Amniotic epithelial cell (primary cell): Measurements from ENCODE around the gene TPSAB1.

ENCODE experiments used
- DNase-seq: peaks from one replicate; pipeline ENCODE4 v3.0.0-alpha.2; 2010; ENCODE audit warnings: low read depth

Gene TPSAB1

DNA sequence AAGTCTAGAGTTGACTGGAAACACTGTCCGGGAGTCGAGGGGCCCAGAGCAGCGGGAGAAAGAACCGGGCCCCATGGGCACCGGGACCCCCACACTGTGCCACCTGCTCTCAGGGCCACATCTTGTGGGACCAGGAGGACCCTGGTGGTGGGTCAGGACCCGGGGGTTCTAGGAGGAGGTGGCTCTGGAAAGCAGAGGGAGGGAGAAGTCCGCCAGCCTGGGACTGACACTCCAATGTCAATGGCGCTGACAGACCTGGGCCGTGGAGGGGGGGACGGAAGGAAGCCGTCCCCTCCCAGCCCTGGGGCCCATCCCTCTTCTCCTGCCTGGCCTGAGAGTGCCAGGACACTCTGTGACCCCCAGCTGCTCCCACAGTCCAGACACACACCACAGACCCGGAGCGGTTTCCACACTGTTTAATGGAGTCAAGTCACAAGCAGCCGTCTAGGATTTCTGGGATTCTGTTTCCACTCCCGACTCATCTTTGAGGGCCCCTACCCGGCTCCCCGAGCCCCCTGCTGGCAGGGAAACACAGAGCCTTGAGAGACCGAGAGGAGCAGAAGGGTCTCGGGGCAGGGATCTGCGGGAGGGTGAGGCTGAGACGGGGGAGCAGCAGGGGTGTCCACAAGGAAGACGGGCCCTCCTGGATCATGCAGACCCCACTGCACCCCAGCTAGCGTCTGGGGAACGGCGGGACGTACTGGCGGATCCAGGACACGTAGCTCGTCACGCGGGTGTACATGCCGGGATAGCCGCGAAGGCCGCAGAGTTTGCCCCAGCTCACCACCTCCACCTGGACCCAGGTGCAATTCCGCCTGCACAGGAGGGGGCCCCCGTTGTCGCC, 45.4 kb downstream of the TPSAB1 start:
- DNase-seq = no peak

DNA sequence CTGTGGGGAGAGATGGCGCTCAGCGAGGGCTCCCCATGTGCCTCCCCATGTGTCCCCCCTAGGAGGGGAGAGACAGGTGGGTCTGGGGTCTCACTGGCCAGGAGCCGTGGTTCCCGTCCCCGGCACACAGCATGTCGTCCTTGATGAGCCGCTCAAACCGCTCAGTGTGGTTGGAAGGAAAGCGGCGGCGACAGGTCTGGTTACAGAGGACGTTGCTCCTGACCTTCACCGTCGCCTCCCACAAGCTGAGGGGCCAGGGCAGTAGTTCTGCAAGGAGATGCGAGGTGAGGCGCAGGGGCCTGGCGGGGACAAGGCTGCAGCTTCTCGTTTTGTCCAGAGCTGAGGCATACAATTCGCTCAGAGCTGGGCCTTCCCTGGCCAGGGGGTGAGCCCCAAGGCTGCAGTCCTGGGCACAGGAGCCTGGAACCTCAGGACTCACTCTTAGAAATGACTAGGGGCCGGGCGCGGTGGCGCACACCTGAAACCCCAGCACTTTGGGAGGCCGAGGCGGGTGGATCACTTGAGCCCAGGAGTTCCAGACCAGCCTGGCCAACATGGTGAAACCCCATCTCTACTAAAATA, 46.1 kb downstream of the TPSAB1 start:
- DNase-seq = no peak

DNA sequence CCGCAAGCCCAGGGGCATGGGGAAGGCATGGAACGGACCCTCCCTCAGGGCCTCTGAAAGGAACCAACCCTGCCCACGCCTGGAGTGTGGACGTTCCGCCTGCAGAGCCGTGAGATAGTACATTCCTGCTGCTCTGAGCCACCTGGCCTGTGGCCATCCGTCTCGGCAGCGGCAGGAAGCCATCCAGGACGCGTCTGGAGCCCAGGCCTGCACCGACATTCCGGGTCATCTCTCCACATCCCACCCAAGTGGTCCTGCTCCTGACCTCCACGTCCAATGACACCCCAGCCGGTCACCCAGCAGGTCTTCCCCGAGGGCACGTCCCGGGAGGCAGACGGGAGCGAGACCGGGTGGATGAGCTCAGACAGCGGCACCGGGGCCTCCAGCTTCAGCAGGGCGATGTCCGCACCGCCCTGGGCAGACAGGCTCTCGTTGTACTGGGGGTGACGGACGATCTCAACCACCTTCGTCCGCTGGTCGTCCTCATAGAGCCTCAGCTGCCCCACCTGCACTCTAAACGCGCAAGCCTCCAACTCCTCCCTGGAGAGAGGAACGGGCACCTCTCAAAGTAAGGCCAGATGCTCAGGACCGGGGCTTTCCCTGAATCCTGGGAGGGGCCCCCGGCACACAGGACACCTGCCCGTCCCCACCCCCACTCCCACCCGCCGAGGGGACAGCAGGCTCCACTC, 47.6 kb downstream of the TPSAB1 start:
- no peak for DNase-seq

DNA sequence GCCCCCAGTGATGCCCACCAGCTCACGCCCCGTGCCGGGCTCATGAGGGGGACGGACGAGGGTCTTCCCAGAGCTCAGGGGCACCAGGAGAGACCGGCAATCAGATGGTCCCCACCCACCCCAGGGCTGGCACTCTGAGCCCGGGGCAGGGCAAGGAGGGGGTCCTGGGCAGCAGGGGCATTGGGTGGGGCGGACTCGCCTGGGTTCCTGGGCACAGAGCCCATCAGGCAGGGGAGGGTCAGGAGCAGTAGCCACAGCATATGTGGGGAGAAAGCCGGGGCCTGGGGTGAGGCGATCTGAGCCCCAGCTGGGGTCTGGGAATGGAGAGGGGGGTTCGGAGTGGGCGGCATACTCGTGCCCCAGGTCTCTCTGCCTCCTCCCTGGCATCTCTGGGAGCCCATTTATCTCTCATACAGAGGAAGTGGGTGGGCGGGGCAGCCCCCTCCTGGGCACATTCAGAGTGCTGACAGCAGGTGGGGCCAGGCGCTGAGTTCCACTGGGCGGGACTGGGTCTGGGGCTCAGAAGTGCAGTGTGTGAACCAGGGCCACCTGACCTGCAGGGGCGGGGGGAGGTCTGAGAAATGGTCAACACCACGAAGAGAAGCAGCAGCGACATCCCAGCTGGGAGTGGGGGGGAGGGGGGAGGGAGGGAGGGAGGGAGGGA, 48.4 kb downstream of the TPSAB1 start:
- no peak for DNase-seq

DNA sequence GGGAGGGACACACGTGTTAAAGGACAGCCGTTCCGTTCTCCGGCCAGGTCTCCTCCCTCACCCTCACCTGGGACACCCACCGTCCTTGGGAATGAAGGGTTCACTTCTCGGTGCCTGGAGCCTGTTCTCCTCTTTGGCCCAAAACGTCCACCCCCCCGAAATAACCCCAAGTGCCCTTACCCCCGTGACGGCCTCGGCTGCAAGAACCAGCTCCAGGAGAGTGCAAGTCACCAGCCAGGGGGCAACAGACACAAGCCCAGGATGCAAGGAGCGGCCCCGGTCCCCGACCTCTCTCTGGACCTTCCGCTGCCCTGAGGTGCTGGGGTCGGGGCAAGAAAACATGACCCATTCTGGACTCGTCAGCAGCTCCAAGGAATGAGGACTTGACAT, 49.0 kb downstream of the TPSAB1 start:
- no peak for DNase-seq

DNA sequence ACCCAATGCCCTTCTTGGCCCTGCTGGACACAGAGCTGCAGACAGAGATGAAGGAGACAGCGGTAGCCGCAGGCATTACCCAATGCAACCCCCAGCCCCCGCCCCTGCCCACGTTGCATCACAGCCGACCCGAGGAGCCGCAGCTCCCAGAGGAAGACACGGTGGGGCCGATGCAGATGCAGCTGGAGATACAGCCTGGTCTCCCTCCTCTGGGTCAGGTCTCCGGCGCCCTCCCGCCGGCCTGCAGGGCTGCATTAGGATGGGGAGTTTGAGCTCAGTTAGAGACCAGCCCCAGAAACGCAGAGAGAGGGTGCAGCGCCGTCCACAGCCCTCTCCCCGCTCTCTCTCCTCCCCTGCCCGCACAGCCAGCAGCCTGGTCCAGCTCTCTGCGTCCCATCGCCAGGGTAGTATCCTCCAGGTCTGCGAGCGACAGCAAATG, 49.6 kb downstream of the TPSAB1 start:
- peak; percentile 47 for DNase-seq

DNA sequence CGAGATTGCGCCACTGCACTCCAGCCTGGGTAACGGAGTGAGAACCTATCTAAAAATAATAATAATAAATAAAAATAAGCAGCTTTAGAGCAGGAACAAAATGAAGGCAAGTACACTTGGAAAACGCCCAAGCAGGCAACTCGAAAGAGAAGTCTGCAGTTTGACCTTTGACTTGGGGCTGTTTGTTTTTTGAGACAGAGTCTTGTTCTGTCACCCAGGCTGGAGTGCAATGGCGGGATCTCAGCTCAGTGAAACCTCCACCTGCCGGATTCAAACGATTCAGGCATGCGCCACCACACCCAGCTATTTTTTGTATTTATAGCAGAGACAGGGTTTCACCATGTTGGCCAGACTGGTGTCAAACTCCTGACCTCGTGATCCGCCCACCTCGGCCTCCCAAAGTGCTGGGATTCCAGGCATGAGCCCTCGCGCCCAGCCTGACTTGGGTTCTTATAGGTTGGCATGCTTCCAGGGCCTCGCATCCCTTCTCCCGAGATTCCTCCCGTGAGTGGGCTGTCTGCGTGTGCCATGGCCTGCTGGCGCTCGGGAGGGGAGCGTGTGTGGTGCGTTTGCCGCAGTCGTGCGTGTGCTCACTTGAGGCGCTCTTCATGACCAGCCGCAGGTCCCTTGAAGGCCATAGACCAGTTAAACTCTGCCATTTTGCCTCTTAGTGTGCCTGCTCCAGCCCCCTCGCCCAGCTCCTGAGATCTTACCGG, 50.5 kb downstream of the TPSAB1 start:
- no peak for DNase-seq

DNA sequence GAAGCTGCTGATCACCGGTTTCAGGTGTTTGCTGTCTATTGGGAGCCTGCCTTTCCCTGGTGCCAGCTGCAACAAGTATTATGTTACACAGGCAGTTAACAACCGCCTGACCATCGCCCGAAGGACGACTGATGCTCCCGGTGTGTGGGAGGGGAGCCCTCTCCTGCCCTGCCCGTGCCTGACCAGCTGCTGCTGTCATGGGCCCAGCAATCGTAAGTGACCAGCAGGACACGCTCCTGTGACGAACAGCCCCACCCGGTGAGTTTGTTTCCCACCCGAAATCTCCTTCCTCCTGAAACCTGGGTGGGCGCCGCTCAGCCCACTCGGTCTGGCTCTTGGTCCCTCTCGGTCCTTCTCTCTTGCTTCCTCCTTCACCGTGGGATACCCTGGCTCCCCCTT, 51.1 kb downstream of the TPSAB1 start:
- DNase-seq = no peak
